Hepatic stellate cell (primary cell): ENCODE results near the gene KCND2.
A peak's percentile ranks its signal among the peaks of the same experiment; 100 is the strongest.

ENCODE experiments used
- DNase-seq: peaks from one replicate; pipeline ENCODE4 v3.0.0; 2011; ENCODE audit warnings: low spot score

Gene KCND2

GRCh38 chr7:120311028-120311788, 38.2 kb downstream of the KCND2 start:
- DNase-seq = no peak

DNA sequence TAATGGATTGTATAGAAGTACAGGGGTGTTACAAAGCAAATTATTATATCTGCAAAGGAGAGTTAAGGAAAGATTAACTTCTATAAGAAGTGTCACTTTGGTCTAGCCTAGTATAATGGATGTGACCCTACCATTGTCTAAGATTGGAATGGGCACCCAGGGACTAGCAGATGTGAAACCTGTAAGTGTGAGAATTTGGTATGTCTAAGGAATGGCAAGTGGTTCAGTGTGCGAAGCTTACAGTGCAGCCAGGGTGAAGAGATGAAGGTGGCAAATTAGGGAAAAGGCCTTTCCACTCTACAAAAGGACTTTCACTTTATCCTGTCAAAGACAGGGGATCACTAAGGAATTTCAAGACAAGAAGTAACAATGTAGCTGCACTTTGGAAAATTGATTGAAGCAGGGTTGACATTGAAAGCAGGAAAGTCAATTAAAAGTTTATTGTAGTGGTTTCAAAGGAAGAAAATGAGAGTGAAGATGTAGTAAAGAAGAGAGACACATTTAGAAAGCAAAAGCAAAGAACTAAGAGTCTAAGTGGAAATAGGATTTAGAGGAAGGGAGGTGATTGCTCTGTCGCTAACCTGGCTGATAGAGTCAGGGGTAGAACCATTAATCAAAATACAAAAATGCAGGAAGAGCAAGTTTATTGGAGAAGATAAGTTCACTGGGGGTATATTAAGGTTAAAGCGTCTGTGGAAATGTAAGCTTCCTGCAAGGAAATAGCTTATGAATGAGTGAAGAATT, 47.4 kb downstream of the KCND2 start:
- DNase-seq = no peak

GRCh38 chr7:120327054-120327453, 54.1 kb downstream of the KCND2 start:
- DNase-seq = no peak

- DNase-seq = no peak
Measured at GRCh38 chr7:120332433-120332832, 59.5 kb downstream of the KCND2 start.

GRCh38 chr7:120334475-120334874, 61.5 kb downstream of the KCND2 start:
- no peak for DNase-seq

DNA sequence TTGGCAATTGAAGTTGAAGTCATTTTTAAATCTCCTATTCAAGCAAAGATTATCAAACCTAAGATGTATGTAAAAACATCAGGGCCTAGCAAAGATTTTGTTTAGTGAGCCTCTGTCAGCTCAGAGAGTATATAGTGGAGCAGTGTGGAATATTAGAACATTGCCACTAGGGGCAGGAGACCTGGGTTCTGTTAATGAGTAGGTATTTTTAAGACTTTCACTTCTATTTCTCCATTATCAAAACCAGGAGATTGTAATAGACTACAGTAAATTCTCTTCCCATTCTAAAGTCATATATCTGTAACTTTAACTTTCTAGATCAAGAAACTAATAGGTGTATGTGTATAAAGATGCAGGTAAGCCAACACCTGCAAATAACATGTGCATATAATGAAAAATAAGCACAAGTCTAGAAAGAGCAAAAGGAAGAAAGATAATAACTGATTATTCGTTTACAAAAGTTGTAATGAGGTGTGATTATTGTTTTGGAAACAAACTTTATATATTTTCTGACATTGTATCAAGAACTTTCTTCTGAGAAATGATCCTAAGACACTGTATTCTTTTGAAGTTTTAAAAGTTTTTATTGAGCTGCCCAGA, 64.4 kb downstream of the KCND2 start:
- peak; percentile 16 for DNase-seq

DNA sequence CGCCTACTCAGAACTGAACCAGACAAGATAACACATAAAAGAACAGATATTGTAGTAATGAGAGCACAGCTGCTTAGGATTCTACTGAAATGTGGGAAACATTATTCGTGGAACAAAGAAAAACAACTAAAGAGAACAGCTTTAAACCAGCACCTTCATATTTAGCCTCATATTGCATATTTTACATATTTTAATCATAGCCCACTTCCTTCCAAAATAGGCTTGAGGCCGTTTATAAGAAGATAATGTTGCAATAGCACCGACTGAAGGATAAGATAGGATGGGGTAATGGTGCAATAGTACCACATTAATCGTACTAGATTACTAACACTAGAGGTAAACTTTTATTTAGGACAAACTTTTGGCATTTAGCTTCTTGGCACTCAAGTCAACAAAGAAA, 71.3 kb downstream of the KCND2 start:
- no peak for DNase-seq

DNA sequence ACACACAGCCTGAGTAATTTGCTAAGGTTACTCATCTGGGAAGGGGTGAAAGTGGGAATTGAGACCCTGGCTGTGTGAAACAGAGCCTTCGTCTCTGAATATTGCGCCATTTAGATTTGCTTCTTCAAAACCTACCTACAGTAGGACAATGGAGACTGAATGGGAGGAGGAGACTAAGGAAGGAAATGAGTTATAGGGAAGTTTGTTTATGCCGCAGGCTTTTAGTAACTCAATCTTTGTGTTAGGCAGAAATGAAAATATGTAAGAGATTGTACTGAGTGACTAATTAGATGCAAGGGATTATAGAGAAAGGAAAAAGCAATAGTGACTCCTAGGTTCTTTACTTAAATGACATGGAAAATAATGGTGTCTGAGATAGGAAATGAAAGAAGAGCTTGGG, 80.2 kb downstream of the KCND2 start:
- DNase-seq = no peak

GRCh38 chr7:120360918-120361317, 87.9 kb downstream of the KCND2 start:
- DNase-seq = no peak

- no peak for DNase-seq
Measured at GRCh38 chr7:120363414-120363813, 90.4 kb downstream of the KCND2 start.

GRCh38 chr7:120370954-120371353, 98.0 kb downstream of the KCND2 start:
- DNase-seq = no peak

- no peak for DNase-seq
Measured at GRCh38 chr7:120373174-120373573, 100.2 kb downstream of the KCND2 start.

GRCh38 chr7:120394595-120394994, 121.6 kb downstream of the KCND2 start:
- DNase-seq = no peak

DNA sequence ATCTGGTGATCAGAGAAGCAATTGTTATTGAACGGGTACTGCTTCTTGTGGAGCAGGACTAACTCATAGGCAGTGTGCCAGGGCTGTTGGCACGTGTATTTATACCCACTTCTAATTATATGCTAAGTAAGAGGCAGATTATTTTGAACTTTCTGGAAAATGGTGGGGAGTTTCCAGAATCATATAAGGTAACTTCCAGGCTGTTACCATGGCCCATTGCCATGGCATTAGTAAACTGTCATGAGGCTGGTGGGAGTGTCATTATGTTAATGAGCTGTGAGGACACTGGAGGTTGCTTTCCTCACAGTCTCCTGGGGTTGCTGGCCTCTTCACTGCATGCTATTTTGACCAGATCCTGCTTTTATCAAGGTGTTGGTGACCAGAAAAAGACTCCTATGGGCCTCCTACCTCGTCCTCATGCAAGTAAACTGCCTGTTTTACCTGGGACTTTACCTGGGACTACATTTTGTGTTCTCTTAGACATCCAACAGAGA, 122.6 kb downstream of the KCND2 start:
- DNase-seq = no peak

- no peak for DNase-seq
Measured at GRCh38 chr7:120398284-120399000, 125.5 kb downstream of the KCND2 start.

- no peak for DNase-seq
Measured at GRCh38 chr7:120400806-120401455, 128.0 kb downstream of the KCND2 start.

DNA sequence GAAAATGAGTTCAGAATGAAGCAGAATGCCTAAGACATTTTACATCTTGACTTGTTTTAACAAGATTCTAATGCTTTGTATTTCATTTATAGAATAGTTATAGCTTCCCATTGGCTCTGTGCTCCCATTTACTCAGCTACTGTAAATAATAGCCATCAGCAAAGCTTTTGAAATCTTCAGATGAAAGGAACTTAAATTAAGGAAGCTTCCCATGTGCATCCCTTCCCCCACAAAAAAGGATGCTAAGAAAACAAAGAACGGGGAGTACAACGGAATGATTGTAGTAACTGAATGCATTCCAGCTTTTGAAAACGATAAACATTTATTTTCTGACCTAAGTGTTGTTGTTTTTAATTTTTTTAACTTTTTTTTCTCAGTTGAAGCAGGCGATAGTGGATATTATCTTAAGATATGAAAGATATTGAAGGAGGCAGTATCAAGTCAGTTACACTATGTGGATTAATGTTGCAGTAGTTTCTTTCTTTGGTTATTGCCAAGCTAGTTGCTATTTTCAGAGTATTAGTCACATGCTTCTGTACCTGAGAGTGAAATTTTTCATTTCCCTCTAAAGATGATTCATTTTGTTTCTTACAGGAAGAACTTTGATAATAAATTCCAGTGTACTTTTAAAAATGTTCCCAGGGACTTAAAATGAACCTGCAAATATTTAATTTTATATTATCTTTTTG, 129.2 kb downstream of the KCND2 start:
- no peak for DNase-seq

DNA sequence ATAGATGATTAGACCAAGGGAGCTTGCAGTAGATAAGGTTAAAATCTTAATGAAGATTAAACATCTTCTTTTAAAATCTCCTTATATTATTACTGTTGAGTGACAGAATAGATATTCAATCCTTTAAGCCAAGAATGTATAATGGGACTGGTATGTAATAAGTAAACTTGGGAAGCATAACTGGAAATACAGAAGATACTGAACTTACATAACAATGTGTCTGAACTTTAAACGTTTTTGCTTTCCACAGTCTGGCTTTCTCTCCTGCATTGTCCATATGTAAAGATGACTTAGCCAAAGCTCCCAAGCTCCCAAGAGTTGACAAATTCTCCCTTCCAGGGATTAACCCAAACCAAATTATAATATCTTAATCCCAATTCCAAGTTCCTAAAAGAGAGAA, 129.8 kb downstream of the KCND2 start:
- DNase-seq = no peak

DNA sequence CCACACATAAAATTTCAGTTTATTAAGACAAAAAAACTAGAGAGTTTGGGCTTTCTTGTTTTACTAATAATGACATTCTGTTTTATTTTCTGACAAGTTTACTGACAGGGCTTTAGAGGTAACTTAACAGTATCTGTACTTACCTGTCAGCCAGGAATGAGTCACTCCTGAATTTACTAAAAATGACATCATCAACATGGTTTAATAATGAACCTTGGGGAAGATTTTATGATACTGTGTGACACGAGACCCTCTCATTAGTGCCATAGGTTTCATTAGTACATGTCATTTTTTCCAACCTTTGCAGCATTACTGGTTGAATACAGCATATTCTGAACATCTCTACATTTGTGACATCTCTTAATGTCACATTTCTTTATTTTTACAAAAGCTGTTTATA, 131.1 kb downstream of the KCND2 start:
- DNase-seq = no peak

- DNase-seq = no peak
Measured at GRCh38 chr7:120405652-120406051, 132.7 kb downstream of the KCND2 start.

DNA sequence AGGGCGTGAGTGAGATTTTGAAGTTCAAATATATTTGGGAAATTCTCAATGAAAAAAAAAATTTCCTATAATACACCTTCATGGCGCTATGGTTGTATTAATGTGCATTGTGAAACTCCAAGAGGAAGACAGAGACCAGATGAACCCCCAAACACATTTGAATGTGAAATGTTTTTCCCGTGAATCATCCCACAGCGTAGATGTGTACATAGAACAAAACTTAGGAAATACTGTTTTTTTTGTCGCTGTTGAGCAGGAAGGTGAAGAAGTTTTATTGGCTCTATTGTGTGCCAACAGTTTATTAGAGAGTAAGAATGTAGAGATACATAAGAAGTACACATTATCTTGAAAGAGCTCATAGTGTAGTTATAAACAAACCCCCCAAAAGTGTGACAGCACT, 134.0 kb downstream of the KCND2 start:
- DNase-seq = no peak
